Kidney (tissue), 14 donors: ENCODE measurements around the gene KCNC4. TPM values are rescaled to one million over a fixed set of nuclear protein-coding genes. Genes with fewer than 3 reads are reported as not detected.

ENCODE experiments used
- DNase-seq, 5 donors: peaks; one replicate each; pipeline ENCODE4 v3.0.0-alpha.2; 2013 to 2020
- FAIRE-seq: peaks from 2 replicates; lab custom pipeline; 2012; peaks lifted over from hg19 to GRCh38; lab: Jason Lieb, UNC
- H3K27ac ChIP-seq, 2 donors: one replicate each; pipeline ENCODE4 v1.7.0; 2013; ENCODE audit warnings: low read depth in 2 of 2, low read length in 2 of 2, inconsistent platforms in 1 of 2
- H3K27me3 ChIP-seq: one replicate; pipeline ENCODE4 v1.7.1; 2013; ENCODE audit warnings: low read length, inconsistent platforms; ENCODE audit not compliant: control insufficient read depth, insufficient read depth
- H3K36me3 ChIP-seq, 3 donors: one replicate each; pipeline versions ENCODE4 v1.7.0 to v1.7.1; 2013; ENCODE audit warnings: low read length in 3 of 3, control low read depth in 1 of 3, inconsistent platforms in 1 of 3; ENCODE audit not compliant: insufficient read depth in 3 of 3, control insufficient read depth in 2 of 3
- H3K4me1 ChIP-seq, 3 donors: one replicate each; pipeline versions ENCODE4 v1.7.0 to v1.7.1; 2013; ENCODE audit warnings: low read length in 3 of 3, inconsistent platforms in 1 of 3, low read depth in 1 of 3; ENCODE audit not compliant: control insufficient read depth in 2 of 3, insufficient read depth in 2 of 3
- H3K4me3 ChIP-seq, 3 donors: one replicate each; pipeline versions ENCODE4 v1.7.0 to v1.8.1; 2013; ENCODE audit warnings: low read length in 3 of 3, control low read depth in 1 of 3, inconsistent platforms in 1 of 3
- H3K9ac ChIP-seq, 3 donors: one replicate each; pipeline versions ENCODE4 v1.7.0 to v1.7.1; 2013; ENCODE audit warnings: low read length in 3 of 3, control low read depth in 1 of 3, inconsistent platforms in 1 of 3
- H3K9me3 ChIP-seq, 3 donors: one replicate each; pipeline versions ENCODE4 v1.7.0 to v1.7.1; 2013; ENCODE audit warnings: low read length in 3 of 3, control low read depth in 1 of 3, inconsistent platforms in 1 of 3; ENCODE audit not compliant: control insufficient read depth in 2 of 3, insufficient read depth in 1 of 3
- CTCF ChIP-seq: IDR thresholded peaks from 3 replicates; pipeline ENCODE4 v1.5.1; 2012; ENCODE audit warnings: mild to moderate bottlenecking, moderate library complexity, borderline replicate concordance; ENCODE audit not compliant: insufficient read depth; ENCODE audit errors: extremely low read depth
- intact Hi-C: fragments of 100-400 bp; cut with DNase I; formaldehyde crosslinking; loops from one replicate; pipeline ENCODE4 v1.11.1; 2022
- polyA plus RNA-seq: library from polyadenylated mRNA; stranded (reverse); fragments of 350-450 nt; fragmentation: Illumina TruSeq; extraction: RNeasy Lipid Tissue Mini Kit (QIAGEN cat#74804); gene quantifications from one replicate; pipeline ENCODE4 v1.2.3, GENCODE V29; 2014; ENCODE audit warnings: low read depth, low replicate concordance; ENCODE audit not compliant: insufficient read depth
- total RNA-seq: library from RNA; stranded (reverse); fragmentation: NEBNext Ultra II Directional; extraction: Animal tissue kit (Norgen Biotek cat#: 25700); gene quantifications from one replicate; pipeline ENCODE4 v1.2.1, GENCODE V29; 2021
- donor health status: control.
- donor health status: control.
- donor health status: control.
- donor health status: control.
- donor health status: control.
- donor health status: DM: yes; HTN: yes; CAD: no.
- donor health status: Normal renal cell carcinoma (clear cell type).

KCNC4 gene
- total and polyA plus RNA-seq, 2 donors from 2014 or later = 12.9 to 52.9 TPM

GRCh38 chr1:110216844-110217444 lies 6.8 kb downstream of the KCNC4 start:
- Histone ChIP-seq H3K4me1 (peaks cover 0 to 49% (median 28%) of the 10 kb centered on the region in 3 donors), H3K9me3 (no peaks in the 10 kb centered on the region), H3K4me3 (no peak overlapping the region), H3K27ac (peak overlapping the region in 1 of 2 donors; percentile 37), H3K36me3 (peaks cover 0 to 2% (median 0%) of the 10 kb centered on the region in 3 donors), H3K9ac (no peak overlapping the region), H3K27me3 (peaks cover 4% of the 10 kb centered on the region)
- FAIRE-seq (no peak), DNase-seq (no peak)
- intact Hi-C loops = no loop called here
- no peak for TF ChIP-seq CTCF

DNA sequence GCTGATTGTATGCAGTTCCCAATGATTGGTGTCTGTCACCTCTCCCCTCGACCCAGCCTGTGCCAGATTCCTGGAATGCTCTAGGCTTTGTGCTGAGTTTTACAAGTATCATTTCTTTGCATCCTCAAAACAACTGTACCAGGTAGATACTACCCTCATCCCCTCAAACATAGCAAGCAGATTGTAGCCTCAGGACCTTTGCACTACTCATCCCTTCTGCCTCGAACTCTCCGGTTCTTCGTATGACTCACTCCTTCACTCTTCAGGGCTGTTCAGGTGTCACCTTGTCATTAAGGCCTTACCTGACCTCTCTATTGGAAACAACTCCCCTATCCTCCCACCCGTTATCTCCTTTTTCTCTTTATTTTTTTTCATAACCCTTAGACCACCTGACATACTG lies 8.0 kb downstream of the KCNC4 start:
- Histone ChIP-seq H3K4me3 (no peak overlapping the region), H3K36me3 (peaks cover 0 to 2% (median 0%) of the 10 kb centered on the region in 3 donors), H3K27ac (no peak overlapping the region), H3K27me3 (no peaks in the 10 kb centered on the region), H3K9ac (no peak overlapping the region), H3K9me3 (no peaks in the 10 kb centered on the region), H3K4me1 (peaks cover 0 to 50% (median 28%) of the 10 kb centered on the region in 3 donors)
- no peak for DNase-seq
- no peak for TF ChIP-seq CTCF
- intact Hi-C loops = no loop called here
- FAIRE-seq = no peak

GRCh38 chr1:110218739-110219138 lies 8.6 kb downstream of the KCNC4 start:
- TF ChIP-seq CTCF = no peak

More at GRCh38 chr1:110218739-110219138, 8.6 kb downstream of the KCNC4 start:
- no peak overlapping the region for H3K9ac ChIP-seq
- DNase-seq (peak in 3 of 5 donors; percentile 58 to 77 (median 63)), FAIRE-seq (no peak)
- intact Hi-C loops = no loop called here
- H3K27me3 ChIP-seq = no peaks in the 10 kb centered on the region
- H3K36me3 ChIP-seq = peaks cover 0 to 5% (median 0%) of the 10 kb centered on the region in 3 donors
- H3K4me1 ChIP-seq = peaks cover 0 to 45% (median 28%) of the 10 kb centered on the region in 3 donors
- H3K4me3 ChIP-seq = no peak overlapping the region
- H3K9me3 ChIP-seq = no peaks in the 10 kb centered on the region
- no peak overlapping the region for H3K27ac ChIP-seq
